GM20000 (cell line): Measurements from ENCODE around the gene TEX2.

Source experiments
- DNase-seq: peaks from one replicate; pipeline ENCODE4 v3.0.0; 2012; ENCODE audit warnings: low spot score
- TF ChIP-seq, protein P1 (sequence below): IDR thresholded peaks from 2 replicates; pipeline ENCODE4 v1.5.1; 2012; ENCODE audit warnings: mild to moderate bottlenecking, control low read depth; ENCODE audit errors: extremely low read depth, missing control alignments

Gene TEX2

DNA sequence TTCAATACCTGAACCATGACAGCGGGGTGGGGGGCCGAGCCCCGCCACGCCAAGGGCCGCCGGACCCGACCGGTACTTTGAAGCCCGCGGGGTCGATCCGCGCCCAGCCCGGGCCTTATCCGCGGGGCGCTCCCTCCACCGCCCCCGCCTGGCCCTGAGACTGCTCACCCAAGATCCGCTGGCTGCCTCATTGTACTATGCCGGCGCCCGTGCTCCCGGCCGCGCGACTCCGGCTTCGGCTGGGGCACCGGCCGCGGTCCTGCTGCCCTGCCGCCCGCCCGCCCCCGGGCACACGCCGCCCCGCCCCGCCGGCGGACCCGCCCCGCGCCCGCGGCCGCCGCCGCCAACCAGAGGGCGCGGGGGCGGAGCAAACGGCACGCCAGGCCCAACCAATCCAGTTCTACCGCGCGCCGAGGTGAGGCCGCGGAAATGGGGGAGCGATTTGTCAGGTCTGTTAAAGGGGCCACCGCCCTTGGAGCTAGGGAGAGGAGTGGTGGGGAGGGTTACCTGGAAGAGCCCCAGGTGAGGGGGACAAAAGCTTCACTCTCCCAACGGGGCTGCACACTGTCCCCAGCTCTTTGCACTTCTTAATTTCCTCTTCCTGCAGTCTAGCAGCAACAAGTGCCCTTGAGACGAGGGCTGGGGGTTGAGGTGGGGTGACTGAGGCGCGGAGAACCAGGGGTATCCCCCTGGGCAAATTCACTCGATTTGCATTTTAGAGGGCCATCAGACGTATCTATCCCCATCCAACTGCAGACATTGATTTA, at the start of gene TEX2:
TSS of gene TEX2 (minus strand) at position 261 of the 767 bp plus-strand sequence. CDS start 49,043 bp downstream, outside the sequence.
- DNase-seq: peak; percentile 98
- TF ChIP-seq, protein P1, sequence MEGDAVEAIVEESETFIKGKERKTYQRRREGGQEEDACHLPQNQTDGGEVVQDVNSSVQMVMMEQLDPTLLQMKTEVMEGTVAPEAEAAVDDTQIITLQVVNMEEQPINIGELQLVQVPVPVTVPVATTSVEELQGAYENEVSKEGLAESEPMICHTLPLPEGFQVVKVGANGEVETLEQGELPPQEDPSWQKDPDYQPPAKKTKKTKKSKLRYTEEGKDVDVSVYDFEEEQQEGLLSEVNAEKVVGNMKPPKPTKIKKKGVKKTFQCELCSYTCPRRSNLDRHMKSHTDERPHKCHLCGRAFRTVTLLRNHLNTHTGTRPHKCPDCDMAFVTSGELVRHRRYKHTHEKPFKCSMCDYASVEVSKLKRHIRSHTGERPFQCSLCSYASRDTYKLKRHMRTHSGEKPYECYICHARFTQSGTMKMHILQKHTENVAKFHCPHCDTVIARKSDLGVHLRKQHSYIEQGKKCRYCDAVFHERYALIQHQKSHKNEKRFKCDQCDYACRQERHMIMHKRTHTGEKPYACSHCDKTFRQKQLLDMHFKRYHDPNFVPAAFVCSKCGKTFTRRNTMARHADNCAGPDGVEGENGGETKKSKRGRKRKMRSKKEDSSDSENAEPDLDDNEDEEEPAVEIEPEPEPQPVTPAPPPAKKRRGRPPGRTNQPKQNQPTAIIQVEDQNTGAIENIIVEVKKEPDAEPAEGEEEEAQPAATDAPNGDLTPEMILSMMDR: no peak

- DNase-seq: no peak
- TF ChIP-seq, protein P1: no peak
Measured at GRCh38 chr17:64309710-64310109, 46.6 kb upstream of the TEX2 start.

- TF ChIP-seq, protein P1: no peak
- no peak for DNase-seq
Measured at GRCh38 chr17:64309021-64309420, 46.0 kb upstream of the TEX2 start.

GRCh38 chr17:64306850-64307463, 43.9 kb upstream of the TEX2 start:
- TF ChIP-seq, protein P1: peak; percentile 60
- peak; percentile 68 for DNase-seq

- TF ChIP-seq, protein P1: no peak
Measured at GRCh38 chr17:64304551-64304950, 41.5 kb upstream of the TEX2 start.

DNA sequence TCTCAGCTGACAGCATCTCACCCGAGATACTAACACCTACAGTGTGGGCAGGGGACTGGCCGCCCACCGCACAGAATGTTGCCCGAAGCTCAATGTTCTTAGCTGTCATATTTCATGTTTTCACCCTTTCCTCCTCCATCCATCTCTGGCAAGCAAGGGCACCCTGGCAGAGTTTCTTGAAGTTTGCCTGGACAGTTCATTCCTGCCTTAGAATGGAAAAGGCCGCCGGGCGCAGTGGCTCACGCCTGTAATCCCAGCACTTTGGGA, 37.6 kb upstream of the TEX2 start:
- TF ChIP-seq, protein P1: no peak
- no peak for DNase-seq

More at GRCh38 chr17:64304551-64304950, 41.5 kb upstream of the TEX2 start:
- no peak for DNase-seq

DNA sequence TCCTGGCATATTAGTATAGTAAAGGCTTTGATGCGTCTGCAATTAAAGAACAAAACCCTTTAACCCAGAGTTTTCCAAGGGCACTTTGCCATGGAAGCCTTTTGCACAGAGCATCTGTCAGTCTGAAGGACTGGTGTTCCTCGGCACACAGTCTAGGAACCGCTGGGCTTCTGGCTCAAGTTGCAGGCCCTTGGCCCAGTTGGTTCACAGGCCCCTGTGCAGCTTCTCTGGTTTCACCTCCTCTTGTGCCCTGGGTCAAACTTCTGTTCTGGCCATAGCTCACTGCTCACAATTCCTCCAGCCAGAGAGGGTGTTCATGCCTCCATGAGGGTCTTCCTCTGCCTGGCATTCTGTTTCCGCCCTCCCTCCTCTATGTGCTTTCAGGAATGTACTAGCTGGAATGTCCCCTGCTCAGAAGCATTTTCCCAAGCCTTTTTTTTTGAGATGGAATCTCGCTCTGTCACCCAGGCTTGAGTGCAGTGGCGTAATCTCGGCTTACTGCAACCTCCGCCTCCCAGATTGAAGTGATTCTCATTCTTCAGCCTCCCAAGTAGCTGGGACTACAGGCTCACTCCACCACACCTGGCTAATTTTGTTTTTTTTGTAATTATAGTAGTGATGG, 34.5 kb upstream of the TEX2 start:
- TF ChIP-seq, protein P1: no peak
- no peak for DNase-seq
